ENCODE results near the gene STEAP3. TPM values are rescaled to one million over a fixed set of nuclear protein-coding genes. Genes with fewer than 3 reads are reported as not detected.

The STEAP3 gene
- total and polyA plus RNA-seq, 8 donors, result 6.6 to 28.2 (median 19.5) TPM

- no peaks in the 10 kb centered on the region for H3K27me3 ChIP-seq
- WGBS, 2 donors, result 67 to 84% methylated on average over 5 of the region's 5 CpGs
- no peak for FAIRE-seq
- no peak for ATAC-seq
- H3K4me1 ChIP-seq, result peaks cover 0 to 10% (median 9%) of the 10 kb centered on the region in 3 donors
- intact Hi-C loops (cut with DNase I), result no loop called here
- H3K4me3 ChIP-seq, result no peak overlapping the region
- H3K27ac ChIP-seq, result no peak overlapping the region
- no peak for TF ChIP-seq CTCF (IDR thresholded peaks at IDR 0.05)
- H3K9me3 ChIP-seq, result no peaks in the 10 kb centered on the region
- no peaks in the 10 kb centered on the region for H3K36me3 ChIP-seq
- no peak for DNase-seq
Observed at GRCh38 chr2:119311371-119311770, 87.7 kb downstream of the STEAP3 start.

DNA sequence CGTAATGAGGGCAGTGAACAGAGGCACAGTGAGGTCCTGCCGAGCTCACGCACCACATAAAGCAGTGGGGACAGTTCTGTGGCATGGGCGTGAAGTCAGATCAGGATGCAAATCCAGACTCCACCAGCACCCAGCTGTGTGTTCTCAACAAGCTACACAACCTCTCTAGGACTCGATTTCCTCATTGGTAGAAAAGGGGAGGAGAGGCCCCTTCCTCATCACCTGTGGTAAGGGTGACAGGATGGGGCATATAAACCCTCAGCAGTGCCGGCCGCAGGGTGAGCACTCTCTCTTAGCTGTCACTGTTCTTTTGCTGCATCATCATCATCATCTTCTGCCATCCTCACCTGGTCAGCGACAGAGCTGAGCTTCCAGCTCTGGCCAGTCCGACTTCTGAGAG lies 88.2 kb downstream of the STEAP3 start:
- H3K36me3 ChIP-seq, result no peaks in the 10 kb centered on the region
- H3K4me1 ChIP-seq, result peaks cover 0 to 10% (median 9%) of the 10 kb centered on the region in 3 donors
- no peak for ATAC-seq
- DNase-seq, result no peak
- TF ChIP-seq CTCF (IDR thresholded peaks at IDR 0.05), result no peak
- no peak overlapping the region for H3K27ac ChIP-seq
- no peaks in the 10 kb centered on the region for H3K27me3 ChIP-seq
- WGBS, 2 donors, result 85 to 89% methylated on average over 9 of the region's 9 CpGs
- H3K4me3 ChIP-seq, result no peak overlapping the region
- intact Hi-C loops (cut with DNase I), result no loop called here
- FAIRE-seq, result no peak
- no peaks in the 10 kb centered on the region for H3K9me3 ChIP-seq

Other genes with a start within 250 kb of the STEAP3 start
- gene C1QL2, start 65.1 kb upstream of the STEAP3 start, total RNA-seq, result under 1 TPM in 1 of 6 donors, not detected in 5; 0.09 TPM
- under 1 TPM; 0.07 to 0.15 TPM for gene C1QL2, start 65.1 kb upstream of the STEAP3 start, polyA plus RNA-seq
- 1 to 10 TPM; 3.8 to 6.1 (median 5.1) TPM for gene C2orf76, start 143.0 kb downstream of the STEAP3 start, total RNA-seq
- 10 to 100 TPM; 11.5 to 12.0 TPM for gene C2orf76, start 143.0 kb downstream of the STEAP3 start, polyA plus RNA-seq
- 10 to 100 TPM; 20.6 to 58.8 (median 27.5) TPM for gene DBI, start 143.1 kb downstream of the STEAP3 start, total RNA-seq
- gene DBI, start 143.1 kb downstream of the STEAP3 start, polyA plus RNA-seq, result 100 to 1,000 TPM; 126 to 200 TPM
- gene TMEM37, start 208.0 kb downstream of the STEAP3 start, total RNA-seq, result 10 to 100 TPM in 4 of 6 donors, 1 to 10 TPM in 2; 5.2 to 11.2 (median 10.2) TPM
- gene TMEM37, start 208.0 kb downstream of the STEAP3 start, polyA plus RNA-seq, result 10 to 100 TPM; 10.3 to 25.3 TPM